Aorta (tissue), 5 donors: ENCODE data around the gene TEKT5. TPM values are rescaled to one million over a fixed set of nuclear protein-coding genes. Genes with fewer than 3 reads are reported as not detected.

Experiments
- ATAC-seq: fragments of 200-7000 bp; cut with Tn5 transposase; one replicate; pipeline ENCODE4 v1.9.1; 2022; ENCODE audit warnings: moderate library complexity; ENCODE audit not compliant: low FRiP score
- DNase-seq, 2 donors: peaks; one replicate each; pipeline ENCODE4 v3.0.0-alpha.2; 2020
- H3K27ac ChIP-seq, 2 donors: one replicate each; pipeline ENCODE4 v1.5.1; 2013; ENCODE audit warnings: low read length in 2 of 2, mild to moderate bottlenecking in 2 of 2, moderate library complexity in 2 of 2, control low read depth in 1 of 2, inconsistent platforms in 1 of 2, low read depth in 1 of 2
- H3K27me3 ChIP-seq, 2 donors: one replicate each; pipeline ENCODE4 v1.6.1; 2013; ENCODE audit warnings: control low read depth in 1 of 2, low read length in 1 of 2, mild to moderate bottlenecking in 1 of 2, moderate library complexity in 1 of 2; ENCODE audit not compliant: insufficient read depth in 2 of 2, control insufficient read depth in 1 of 2
- H3K36me3 ChIP-seq, 2 donors: one replicate each; pipeline ENCODE4 v1.6.1; 2013; ENCODE audit warnings: control low read depth in 1 of 2, low read length in 1 of 2, mild to moderate bottlenecking in 1 of 2; ENCODE audit not compliant: insufficient read depth in 2 of 2, control insufficient read depth in 1 of 2
- H3K4me1 ChIP-seq, 2 donors: one replicate each; pipeline ENCODE4 v1.6.1; 2013; ENCODE audit warnings: low read length in 2 of 2, control low read depth in 1 of 2, mild to moderate bottlenecking in 1 of 2, moderate library complexity in 1 of 2; ENCODE audit not compliant: insufficient read depth in 2 of 2, control insufficient read depth in 1 of 2
- H3K4me3 ChIP-seq, 2 donors: one replicate each; pipeline ENCODE4 v1.5.1; 2013; ENCODE audit warnings: low read length in 2 of 2, control low read depth in 1 of 2, mild to moderate bottlenecking in 1 of 2
- H3K9me3 ChIP-seq: one replicate; pipeline ENCODE4 v1.6.1; 2013; ENCODE audit warnings: mild to moderate bottlenecking, low read length; ENCODE audit not compliant: control insufficient read depth
- whole genome bisulfite sequencing, 2 donors: extraction: QIAGEN DNeasy Blood & Tissue Kit; methylation state at CpG; one replicate each; pipeline ENCODE4 v1.1.7; 2013; 5-methylcytosine and 5-hydroxymethylcytosine counted together
- intact Hi-C, 2 donors: fragments of 100-400 bp; cut with DNase I; formaldehyde crosslinking; loops; one replicate each; pipeline versions ENCODE4 v1.14.2 to v1.15.0; 2022
- polyA plus RNA-seq, 2 donors: library from polyadenylated mRNA; stranded (reverse); fragments of 200-250 nt; gene quantifications; one replicate each; pipeline ENCODE4 v1.2.3, GENCODE V29; 2013
- total RNA-seq, 2 donors: library from RNA; stranded (reverse); fragmentation: NEBNext Ultra II Directional; extraction: Animal tissue kit (Norgen Biotek cat#: 25700); gene quantifications; one replicate each; pipeline ENCODE4 v1.2.1, GENCODE V29; 2021
- donor health status: healthy with polysubstance abuse.
- donor health status: Bipolar disorder and iron deficiency.
- donor health status: DM: no; HTN: no; CAD: no.
- donor health status: DM: no; HTN: no; CAD: no.
- donor health status: DM: yes; HTN: yes; CAD: no.

The TEKT5 gene
- total and polyA plus RNA-seq, 4 donors: 0.29 to 2.9 (median 0.39) TPM; not detected in 1

GRCh38 chr16:10616756-10617640 is 77.7 kb downstream of the TEKT5 start:
- WGBS, 2 donors: 61 to 64% methylated on average over 14 of the region's 14 CpGs
- H3K4me1 ChIP-seq: no peaks in the 10 kb centered on the region
- no peaks in the 10 kb centered on the region for H3K9me3 ChIP-seq
- ATAC-seq (peak; percentile 45), DNase-seq (peak; percentile 72 to 81)
- intact Hi-C loops: no loop called here
- H3K27me3 ChIP-seq: no peaks in the 10 kb centered on the region
- H3K27ac ChIP-seq: no peak overlapping the region
- H3K36me3 ChIP-seq: no peaks in the 10 kb centered on the region
- H3K4me3 ChIP-seq: no peak overlapping the region

- WGBS, 2 donors: 92 to 93% methylated on average over 6 of the region's 6 CpGs
- intact Hi-C loops: no loop called here
- no peak for ATAC-seq
- H3K9me3 ChIP-seq: no peaks in the 10 kb centered on the region
- H3K27ac ChIP-seq: no peak overlapping the region
- no peak for DNase-seq
- no peaks in the 10 kb centered on the region for H3K36me3 ChIP-seq
- no peaks in the 10 kb centered on the region for H3K27me3 ChIP-seq
- H3K4me3 ChIP-seq: no peak overlapping the region
- no peaks in the 10 kb centered on the region for H3K4me1 ChIP-seq
Measured at GRCh38 chr16:10616419-10616755, 78.3 kb downstream of the TEKT5 start.

GRCh38 chr16:10614685-10615084 is 80.0 kb downstream of the TEKT5 start:
- intact Hi-C loops: no loop called here

GRCh38 chr16:10613785-10614485 is 80.8 kb downstream of the TEKT5 start:
- 93 to 94% methylated on average over 6 of the region's 6 CpGs for WGBS, 2 donors

More at GRCh38 chr16:10614685-10615084, 80.0 kb downstream of the TEKT5 start:
- H3K4me3 ChIP-seq: no peak overlapping the region
- H3K4me1 ChIP-seq: no peaks in the 10 kb centered on the region
- no peak overlapping the region for H3K27ac ChIP-seq
- DNase-seq (no peak), ATAC-seq (no peak)
- no peaks in the 10 kb centered on the region for H3K36me3 ChIP-seq
- no peaks in the 10 kb centered on the region for H3K9me3 ChIP-seq
- H3K27me3 ChIP-seq: no peaks in the 10 kb centered on the region

GRCh38 chr16:10612649-10613179 is 82.0 kb downstream of the TEKT5 start:
- Histone ChIP-seq H3K4me3 (no peak overlapping the region), H3K36me3 (no peaks in the 10 kb centered on the region), H3K4me1 (no peaks in the 10 kb centered on the region), H3K9me3 (no peaks in the 10 kb centered on the region), H3K27me3 (no peaks in the 10 kb centered on the region), H3K27ac (no peak overlapping the region)
- no peak for DNase-seq
- intact Hi-C loops: no loop called here
- WGBS, 2 donors: 78 to 83% methylated on average over 6 of the region's 6 CpGs
- ATAC-seq: no peak

More at GRCh38 chr16:10613785-10614485, 80.8 kb downstream of the TEKT5 start:
- Histone ChIP-seq H3K9me3 (no peaks in the 10 kb centered on the region), H3K36me3 (no peaks in the 10 kb centered on the region), H3K4me1 (no peaks in the 10 kb centered on the region), H3K4me3 (no peak overlapping the region), H3K27ac (no peak overlapping the region), H3K27me3 (no peaks in the 10 kb centered on the region)
- DNase-seq (no peak), ATAC-seq (no peak)
- intact Hi-C loops: no loop called here

GRCh38 chr16:10611825-10612342 is 82.8 kb downstream of the TEKT5 start:
- Histone ChIP-seq H3K36me3 (no peaks in the 10 kb centered on the region), H3K4me1 (no peaks in the 10 kb centered on the region), H3K27ac (no peak overlapping the region), H3K4me3 (no peak overlapping the region), H3K27me3 (no peaks in the 10 kb centered on the region), H3K9me3 (no peaks in the 10 kb centered on the region)
- no peak for ATAC-seq
- intact Hi-C loops: no loop called here
- DNase-seq: no peak
- 83 to 89% methylated on average over 6 of the region's 6 CpGs for WGBS, 2 donors

- 84 to 88% methylated on average over 13 of the region's 13 CpGs for WGBS, 2 donors
- no peaks in the 10 kb centered on the region for H3K4me1 ChIP-seq
- no peaks in the 10 kb centered on the region for H3K27me3 ChIP-seq
- no peak overlapping the region for H3K4me3 ChIP-seq
- DNase-seq: no peak
- intact Hi-C loops: no loop called here
- no peak for ATAC-seq
- H3K27ac ChIP-seq: no peak overlapping the region
- H3K36me3 ChIP-seq: no peaks in the 10 kb centered on the region
- no peaks in the 10 kb centered on the region for H3K9me3 ChIP-seq
Measured at GRCh38 chr16:10610499-10611184, 84.1 kb downstream of the TEKT5 start.

- Histone ChIP-seq H3K4me1 (no peaks in the 10 kb centered on the region), H3K27ac (no peak overlapping the region), H3K27me3 (no peaks in the 10 kb centered on the region), H3K4me3 (no peak overlapping the region), H3K36me3 (no peaks in the 10 kb centered on the region), H3K9me3 (no peaks in the 10 kb centered on the region)
- ATAC-seq (peak; percentile 46), DNase-seq (no peak)
- 73 to 74% methylated on average over 7 of the region's 7 CpGs for WGBS, 2 donors
- intact Hi-C loops: no loop called here
Measured at GRCh38 chr16:10609402-10609774, 85.3 kb downstream of the TEKT5 start.
